HG02763 (cell line): ENCODE measurements around the gene GRK3.
A peak's percentile ranks its signal among the peaks of the same experiment; 100 is the strongest.
"Not testable (repeated sequence)": the region's sequence is repeated elsewhere in the genome, so short reads cannot be mapped to it uniquely, and the experiment has no call there.

Experiments used
- ATAC-seq: cut with Tn5 transposase; IDR thresholded peaks from one replicate; pipeline ENCODE4 v1.9.1; 2021; ENCODE audit warnings: mild to moderate bottlenecking, moderate library complexity; ENCODE audit not compliant: unreplicated experiment

GRK3 gene

DNA sequence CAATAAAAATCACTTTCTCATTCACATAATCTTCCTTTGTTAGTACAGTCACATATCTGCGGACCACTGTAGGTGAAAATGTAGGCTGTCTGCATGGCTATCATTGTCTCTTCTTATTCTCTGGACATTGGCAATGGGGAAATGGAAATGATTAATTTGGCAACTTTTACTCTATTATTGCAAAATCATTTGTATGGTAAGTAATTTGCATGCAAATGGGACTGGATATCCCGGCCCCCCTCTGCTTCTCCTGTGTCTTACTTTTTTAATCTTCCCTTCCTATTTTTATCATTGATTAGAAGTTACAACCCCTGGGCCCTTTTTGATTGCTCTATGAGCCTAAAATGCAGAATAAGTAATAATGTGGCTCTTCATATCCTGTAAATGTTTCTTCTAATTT, 6.0 kb downstream of the GRK3 start:
- no peak for ATAC-seq

DNA sequence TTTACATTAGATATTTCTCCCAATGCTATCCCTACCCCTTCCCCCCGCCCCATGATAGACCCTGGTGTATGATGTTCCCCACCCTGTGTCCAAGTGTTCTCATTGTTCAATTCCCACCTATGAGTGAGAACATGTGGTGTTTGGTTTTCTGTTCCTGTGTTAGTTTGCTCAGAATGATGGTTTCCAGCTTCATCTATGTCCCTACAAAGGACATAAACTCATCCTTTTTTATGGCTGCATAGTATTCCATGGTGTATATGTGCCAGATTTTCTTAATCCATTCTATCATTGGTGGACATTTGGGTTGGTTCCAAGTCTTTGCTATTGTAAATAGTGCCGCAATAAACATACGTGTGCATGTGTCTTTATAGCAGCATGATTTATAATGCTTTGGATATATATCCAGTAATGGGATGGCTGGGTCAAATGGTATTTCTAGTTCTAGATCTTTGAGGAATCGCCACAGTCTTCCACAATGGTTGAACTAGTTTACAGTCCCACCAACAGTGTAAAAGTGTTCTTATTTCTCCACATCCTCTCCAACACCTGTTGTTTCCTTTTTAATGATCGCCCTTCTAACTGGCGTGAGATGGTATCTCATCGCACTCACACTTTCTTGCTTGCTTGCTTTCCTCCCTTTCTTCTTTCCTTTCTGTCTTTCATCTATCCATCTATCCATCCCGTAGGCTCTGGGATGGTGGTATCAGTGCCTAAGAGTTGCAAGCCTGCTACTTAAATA, 7.7 kb downstream of the GRK3 start:
- not testable (repeated sequence) for ATAC-seq

DNA sequence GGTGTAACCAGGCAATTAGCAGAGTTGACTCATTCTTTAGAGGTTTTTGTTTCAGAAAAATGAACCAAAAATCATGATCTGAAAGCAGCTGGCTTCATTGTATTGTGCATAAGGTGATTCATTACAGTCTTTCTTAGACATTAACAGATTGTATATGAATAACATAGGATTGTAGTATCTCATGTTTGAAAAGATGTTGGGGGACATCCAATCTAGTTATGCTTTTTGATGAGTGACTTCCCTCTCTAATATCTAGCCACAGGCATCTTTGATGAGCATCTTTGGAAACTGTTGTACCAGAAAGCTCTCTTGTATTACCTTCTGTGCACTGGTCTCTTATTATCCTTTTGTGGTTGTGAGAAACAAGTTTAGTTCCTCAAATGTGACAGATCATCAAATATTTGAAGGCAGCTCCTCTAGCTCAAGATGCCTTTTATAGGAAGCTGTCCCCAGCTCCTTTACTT, 8.3 kb downstream of the GRK3 start:
- no peak for ATAC-seq

DNA sequence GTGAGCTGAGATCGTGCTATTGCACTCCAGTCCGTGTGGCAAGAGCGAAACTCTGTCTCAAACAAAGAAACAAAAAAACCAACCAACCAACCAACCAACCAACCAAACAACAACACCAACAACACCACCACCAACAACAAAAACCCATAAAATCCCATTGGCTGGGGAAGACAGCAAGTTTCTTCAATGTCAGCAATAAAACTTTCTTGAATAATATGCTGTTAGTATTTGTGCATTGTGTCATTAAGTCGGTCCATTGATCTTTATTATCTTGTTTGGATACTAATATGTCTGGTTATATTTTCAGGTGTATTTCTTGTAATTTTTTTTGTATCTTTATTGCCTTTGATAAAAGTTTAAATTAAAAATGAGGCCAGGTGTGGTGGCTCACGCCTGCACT, 9.4 kb downstream of the GRK3 start:
- no peak for ATAC-seq

DNA sequence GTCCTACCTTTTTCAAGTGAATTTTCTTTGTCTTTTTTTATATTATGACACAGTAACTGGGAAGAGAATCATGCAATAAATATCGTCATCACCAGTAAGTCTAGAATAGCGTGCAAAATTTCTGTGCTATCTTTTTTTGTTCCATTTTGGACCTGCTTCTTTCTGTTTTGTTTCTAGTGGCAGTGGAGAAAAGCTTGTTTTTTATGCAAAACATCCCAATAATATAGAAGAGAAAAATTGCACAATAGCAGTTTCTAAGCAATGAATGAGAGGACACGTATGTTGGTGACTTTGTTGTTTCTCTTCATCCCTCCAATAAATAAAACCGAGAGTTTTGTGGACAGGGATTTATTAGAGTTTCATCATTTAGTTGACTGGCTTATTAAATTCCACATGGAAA, 10.3 kb downstream of the GRK3 start:
- ATAC-seq = no peak

DNA sequence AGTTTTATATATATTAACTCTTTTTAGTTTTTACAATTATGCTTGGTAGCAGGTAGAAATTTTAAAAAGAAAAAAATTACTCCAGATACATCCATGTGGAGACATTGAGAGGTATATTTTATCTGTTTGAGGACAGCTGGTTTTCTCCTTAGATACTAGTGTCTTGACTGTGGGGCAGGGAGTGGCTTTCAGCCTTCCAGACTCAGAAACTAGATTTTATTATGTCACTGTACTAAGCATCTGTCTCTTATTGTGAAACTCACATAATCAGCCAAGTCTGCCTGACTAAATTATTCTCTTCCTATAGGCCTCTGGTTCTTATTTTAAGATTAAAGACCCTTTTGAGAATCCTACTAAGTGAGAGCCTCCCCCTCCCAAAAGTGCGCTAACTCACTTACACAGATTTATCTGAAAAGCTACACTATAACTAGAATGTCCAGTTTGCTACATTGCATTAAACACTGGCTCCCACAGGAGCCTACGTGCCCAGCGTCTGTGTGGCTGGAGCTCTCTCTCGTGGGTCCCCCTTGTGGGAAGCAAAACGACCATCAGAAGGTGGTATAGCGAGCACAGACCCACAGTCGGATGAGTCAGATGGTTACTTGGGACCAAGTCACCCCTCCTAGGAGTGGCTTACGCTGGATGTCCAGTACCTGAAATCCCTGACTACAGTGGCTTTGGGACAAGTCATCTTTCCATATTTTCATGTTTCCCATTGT, 11.4 kb downstream of the GRK3 start:
- not testable (repeated sequence) for ATAC-seq

DNA sequence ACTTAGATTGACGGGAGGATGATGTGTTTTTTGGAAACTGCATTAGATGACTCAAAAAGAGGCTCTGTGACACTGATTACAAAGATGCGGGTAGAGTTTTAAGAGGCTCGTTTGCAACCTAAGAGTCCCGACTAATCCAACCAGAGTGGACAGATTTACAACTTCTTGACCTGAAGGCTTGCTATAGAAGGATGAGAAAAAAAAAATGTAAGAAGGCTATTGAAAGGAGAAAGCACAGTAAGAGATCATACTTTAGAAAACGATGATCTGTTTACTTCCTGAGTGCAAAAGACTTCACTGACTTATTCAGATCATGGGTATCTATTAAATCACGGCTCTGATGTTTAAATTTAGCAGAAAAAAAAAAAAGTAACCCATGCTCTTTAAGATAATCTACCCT, 17.0 kb downstream of the GRK3 start:
- not testable (repeated sequence) for ATAC-seq

DNA sequence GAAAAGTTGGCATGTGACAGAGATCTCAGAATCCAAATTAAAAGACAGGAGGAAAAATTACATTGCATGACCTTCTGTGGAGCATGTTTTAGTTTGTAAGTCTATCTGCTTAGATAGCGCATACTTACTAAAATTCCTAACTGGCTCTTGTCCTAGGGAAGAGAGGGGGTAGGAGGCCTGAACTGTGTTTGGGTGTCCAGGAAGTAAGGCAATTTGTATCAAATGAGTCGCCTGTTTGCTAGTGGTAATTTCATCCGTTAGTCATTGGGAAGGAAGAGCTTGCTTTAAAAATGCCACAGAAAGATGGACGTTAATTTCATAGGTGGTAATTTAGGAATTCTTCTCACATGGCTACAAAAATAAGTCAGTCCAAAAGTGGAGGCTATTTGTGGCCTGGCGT, 18.5 kb downstream of the GRK3 start:
- ATAC-seq = no peak

DNA sequence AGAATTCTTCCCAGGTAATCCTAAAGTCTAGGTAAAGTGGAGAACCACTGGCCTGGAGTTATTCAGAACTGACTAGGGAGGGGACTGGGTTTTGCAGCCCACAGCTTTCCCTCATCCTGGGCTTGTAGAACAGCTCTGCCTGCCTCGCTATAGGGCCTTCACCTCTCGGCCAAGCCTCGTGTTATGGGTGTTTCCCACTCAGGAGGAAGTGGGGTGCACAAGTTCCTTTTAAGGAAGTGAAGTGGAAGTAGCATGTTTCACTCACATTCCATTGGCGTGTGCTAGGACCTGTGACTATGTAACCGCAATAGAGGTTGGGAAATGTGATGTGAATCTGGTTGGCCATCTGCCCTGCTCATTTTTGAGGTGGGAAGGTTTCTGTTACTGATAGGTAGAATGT, 20.5 kb downstream of the GRK3 start:
- ATAC-seq = not testable (repeated sequence)

DNA sequence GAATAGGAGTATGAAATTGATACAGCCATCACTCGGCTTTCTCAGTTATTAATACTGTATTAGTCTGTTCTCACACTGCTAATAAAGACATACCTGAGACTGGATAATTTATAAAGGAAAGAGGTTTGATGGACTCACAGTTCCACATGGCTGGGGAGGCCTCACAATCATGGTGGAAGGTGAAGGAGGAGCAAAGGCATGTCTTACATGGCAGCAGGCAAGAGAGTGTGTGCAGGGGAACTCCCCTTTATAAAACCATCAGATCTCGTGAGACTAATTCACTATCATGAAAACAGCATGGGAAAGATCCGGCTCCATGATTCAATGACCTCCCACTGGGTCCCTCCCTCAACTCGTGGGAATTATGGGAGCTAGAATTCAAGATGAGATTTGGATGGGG, 25.2 kb downstream of the GRK3 start:
- not testable (repeated sequence) for ATAC-seq

DNA sequence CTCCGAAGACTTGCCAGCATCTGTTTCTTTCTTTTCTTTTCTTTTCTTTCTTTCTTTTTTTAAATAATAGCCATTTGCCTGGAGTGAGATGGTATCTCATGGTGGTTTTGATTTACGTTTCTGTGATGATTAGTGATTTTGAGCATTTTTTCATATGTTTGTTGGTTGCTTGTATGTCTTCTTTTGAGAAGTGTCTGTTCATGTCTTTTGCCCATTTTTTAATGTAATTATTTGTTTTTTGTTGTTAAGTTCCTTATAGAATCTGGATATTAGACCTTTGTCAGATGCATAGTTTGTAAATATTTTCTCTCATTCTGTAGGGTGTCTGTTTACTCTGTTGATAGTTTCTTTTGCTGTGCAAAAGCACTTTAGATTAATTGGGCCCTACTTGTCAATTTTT, 28.8 kb downstream of the GRK3 start:
- ATAC-seq = not testable (repeated sequence)

DNA sequence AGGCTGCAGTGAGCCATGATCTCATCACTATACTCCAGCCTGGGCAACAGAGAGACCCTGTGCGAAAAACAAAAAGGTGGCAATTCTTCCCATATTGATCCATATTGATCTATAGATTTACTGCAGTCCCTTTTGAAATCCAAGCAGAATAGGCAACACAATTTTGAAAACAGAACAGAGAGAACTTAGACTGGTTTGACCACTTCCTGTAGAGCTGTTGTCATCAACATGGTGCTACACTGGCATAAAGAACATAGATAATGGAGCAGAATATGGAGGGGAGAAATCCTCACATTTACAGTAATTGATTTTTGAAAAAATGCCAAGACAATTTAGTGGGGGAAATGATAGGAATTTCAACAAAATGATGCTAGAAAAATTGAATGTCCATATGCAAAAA, 34.1 kb downstream of the GRK3 start:
- ATAC-seq = no peak

DNA sequence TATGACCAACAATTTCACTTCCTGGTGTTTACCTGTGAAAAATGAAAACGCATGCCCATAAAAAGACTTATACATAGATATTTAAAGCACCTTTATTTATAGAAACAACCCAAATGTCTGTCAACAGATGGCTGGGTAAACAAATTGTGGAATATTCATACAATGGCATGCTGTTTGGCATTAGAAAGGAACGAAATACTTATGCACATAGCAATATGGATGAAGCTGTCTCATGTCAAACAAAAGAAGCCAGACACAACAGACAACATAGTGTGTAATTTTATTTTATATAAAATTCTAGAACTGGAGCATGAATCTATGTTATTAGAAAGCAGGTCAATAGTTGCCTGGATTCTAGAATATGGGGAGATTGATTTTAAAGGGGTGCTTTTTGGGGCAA, 38.0 kb downstream of the GRK3 start:
- no peak for ATAC-seq

DNA sequence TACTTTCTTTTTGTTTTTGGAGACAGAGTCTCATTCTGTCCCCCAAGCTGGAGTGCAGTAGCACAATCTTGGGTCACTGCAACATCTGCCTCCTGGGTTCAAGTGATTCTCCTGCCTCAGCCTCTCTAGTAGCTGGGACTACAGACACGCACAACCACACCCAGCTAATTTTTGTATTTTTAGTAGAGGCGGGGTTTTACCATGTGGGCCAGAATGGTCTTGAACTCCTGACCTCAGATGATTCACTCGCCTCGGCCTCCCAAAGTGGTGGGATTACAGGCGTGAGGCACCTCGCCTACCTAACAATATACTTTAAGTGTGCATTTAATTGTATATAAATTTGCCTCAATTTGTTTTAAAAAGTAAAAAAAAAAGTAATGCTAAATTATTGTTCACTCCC, 38.4 kb downstream of the GRK3 start:
- no peak for ATAC-seq

DNA sequence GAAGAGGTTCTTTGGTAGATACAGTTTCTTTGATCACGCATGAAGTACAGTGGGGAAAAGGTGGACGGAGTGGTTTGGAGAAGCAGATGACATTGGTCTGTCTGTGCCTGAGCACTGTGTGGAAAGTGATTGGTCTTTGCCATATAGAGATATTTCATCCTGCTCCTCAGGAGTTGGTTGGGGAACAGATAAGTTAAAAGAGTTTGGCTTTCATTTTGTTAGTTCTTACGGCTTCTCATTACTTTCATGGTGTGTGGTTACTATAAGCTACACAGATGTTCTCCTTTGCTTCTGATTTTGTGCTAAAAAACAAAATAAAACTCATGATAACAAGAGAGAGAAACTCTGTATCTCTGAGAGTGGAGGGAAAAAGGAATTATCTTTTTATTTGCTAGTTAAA, 40.7 kb downstream of the GRK3 start:
- ATAC-seq = not testable (repeated sequence)

DNA sequence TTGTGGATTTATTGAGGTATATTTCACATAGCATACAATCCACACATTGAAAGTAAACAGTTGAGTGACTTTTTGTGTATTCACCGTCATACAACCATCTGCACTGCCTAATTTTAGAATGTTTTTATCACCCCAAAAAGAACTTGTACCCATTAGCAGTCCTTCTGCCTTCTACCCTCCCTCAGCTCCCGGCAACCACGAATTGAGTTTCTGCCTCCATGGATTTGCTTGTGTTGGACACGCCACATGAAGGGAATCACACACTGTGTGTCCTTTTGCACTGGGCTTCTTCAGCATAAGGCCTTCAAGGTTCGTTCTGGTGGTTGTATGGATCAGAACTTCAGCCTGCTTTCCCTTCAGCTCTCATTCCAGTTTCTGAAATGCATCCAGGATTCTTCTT, 41.1 kb downstream of the GRK3 start:
- not testable (repeated sequence) for ATAC-seq

DNA sequence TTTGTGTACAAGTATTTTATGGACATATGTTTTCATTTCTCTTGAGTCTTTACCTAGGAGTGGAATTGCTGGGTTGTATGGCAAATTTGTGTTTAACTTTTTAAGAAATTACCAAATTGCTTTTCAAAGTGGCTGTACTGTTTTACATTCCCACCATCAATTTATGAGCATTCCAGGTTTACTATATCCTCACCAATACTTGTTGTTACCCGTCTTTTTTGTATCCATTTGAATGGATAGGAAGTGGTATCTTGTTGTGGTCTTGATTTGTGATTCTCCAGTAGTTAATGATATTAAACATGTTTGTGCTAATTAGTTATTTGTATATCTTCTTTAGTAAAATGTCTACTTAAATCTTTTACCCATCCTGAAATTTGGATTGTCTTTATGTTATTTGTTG, 46.8 kb downstream of the GRK3 start:
- not testable (repeated sequence) for ATAC-seq

DNA sequence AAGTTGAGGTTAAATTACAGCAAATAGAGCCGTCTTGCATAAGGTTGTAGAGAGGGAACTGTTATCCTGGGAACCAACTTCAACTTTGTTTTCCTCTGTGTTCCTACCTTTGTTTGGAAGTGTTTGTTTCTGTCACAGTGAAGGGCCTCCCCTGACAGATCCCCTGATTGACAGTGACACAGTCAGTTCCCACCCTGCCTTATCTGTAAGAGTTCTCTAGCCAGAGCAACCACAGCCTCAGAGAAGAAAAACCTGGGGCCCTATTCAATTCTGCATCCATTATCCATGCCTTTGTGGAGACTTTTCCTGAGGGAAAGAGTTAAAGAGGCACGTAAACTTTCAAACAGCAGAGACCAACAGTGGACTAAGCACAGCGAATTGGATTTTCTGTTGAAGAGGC, 48.7 kb downstream of the GRK3 start:
- ATAC-seq = not testable (repeated sequence)

DNA sequence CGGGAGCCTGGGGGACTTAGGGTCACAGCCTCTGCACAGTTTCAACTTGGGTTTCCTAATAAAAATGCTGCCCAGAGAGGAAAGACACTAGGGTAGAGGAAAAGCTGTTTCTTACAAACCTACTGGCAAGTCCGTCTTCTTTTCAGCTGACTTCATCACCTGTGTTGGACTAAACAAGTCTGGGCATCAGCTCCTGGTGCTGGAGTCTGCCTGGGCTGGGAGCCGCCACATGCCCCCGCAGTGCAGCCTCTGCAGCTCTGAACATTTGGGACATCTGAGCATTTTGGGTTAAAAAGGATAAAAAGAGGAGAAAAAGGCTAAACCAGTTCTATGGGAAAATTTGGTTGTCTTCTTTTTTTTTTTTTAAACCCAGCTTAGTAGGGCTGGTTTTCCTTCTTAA, 49.1 kb downstream of the GRK3 start:
- not testable (repeated sequence) for ATAC-seq

DNA sequence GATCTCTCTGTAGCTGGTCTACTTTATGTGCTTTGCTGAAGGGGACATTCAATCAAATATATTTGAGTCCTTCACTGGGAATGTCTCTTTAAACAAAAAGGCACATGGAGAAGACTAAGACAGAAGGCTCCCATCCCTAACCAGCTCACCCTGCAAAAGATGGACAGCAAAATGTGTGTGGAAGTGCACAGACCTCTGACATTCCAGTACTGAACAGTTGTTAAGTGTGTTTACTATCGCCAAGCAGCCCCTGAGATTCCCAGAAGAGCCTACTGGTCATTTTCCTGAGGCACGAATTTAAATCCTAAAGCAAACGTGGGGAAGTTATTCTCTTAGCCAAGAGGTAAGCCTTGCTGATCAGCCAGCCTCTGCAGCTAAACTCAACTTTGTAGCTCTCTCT, 50.3 kb downstream of the GRK3 start:
- not testable (repeated sequence) for ATAC-seq

DNA sequence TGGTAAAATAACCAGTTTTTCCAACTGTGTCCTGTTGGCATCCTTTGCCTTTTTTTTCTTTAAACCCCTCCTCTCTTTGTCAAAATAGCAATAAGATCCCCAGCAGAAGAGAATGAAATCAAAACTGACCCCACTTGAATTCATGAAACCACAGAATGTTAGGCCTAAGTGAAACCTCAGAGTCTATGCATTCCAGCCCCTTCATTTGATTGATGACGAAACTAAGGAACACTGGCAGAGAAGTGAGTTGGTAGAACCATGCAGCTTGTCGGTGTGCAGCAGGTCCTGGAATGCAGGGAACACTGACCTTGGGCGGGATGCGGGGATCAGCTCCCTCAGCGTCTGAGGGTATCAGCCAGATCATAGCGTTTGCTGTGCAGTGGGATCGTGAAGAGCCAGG, 57.5 kb downstream of the GRK3 start:
- no peak for ATAC-seq

DNA sequence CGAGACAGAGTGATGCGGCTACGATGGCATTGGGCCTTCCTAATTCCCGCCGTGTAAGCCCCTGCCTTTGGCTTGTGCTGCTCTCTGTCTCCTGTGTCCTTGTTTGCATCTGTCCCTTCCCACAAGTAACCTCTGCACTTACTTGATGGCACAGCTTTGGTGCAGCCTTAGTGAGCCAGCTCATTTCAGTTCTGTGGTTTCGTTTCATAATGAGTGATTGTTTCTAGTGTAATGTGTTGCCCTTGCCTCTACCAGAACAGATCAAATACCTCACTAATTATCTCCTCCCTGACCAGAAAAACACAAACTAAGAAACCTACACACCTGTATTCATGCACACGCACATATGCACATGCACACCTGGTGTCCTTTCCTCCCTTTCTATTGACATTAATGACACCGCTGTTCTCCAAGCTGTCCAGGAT, 58.8 kb downstream of the GRK3 start:
- peak; percentile 75 for ATAC-seq
